Transverse colon (tissue), 4 donors: ENCODE measurements around the gene SH2D4B.

ENCODE experiments used
- CTCF ChIP-seq, 5 experiments: fragments of 200-600 bp in 3 of 5; fragments of 450-650 bp in 2 of 5; sonication (generic) in 3 of 5; IDR thresholded peaks; 1 replicate in 2 of 5; 2 replicates in 3 of 5; pipeline ENCODE4 v1.5.1; 2016 to 2017; ENCODE audit warnings: antibody characterized with exemption in 5 of 5, inconsistent platforms in 3 of 5, mild to moderate bottlenecking in 2 of 5, moderate library complexity in 1 of 5
- EP300 ChIP-seq: sonication (generic); formaldehyde crosslinking; IDR thresholded peaks from one replicate; pipeline ENCODE4 v1.6.1; 2017; ENCODE audit warnings: antibody characterized with exemption, low read depth
- POLR2A ChIP-seq: fragments of 450-650 bp; IDR thresholded peaks from one replicate; pipeline ENCODE4 v1.6.1; 2016; ENCODE audit warnings: antibody characterized with exemption, mild to moderate bottlenecking, moderate library complexity
- POLR2AphosphoS5 ChIP-seq, 3 donors: sonication (generic); formaldehyde crosslinking; IDR thresholded peaks; one replicate each; pipeline ENCODE4 v1.6.1; 2016; ENCODE audit warnings: antibody characterized with exemption in 3 of 3

GRCh38 chr10:80491251-80492102 is 46.2 kb upstream of the SH2D4B start:
- TF ChIP-seq CTCF (IDR thresholded peaks at IDR 0.05) = no peak
- no peak for TF ChIP-seq POLR2A
- no peak for TF ChIP-seq POLR2AphosphoS5 (IDR thresholded peaks at IDR 0.05)
- no peak for TF ChIP-seq EP300
